GM21529 (cell line): ENCODE data around the gene RAB29.

ENCODE experiments used
- ATAC-seq: cut with Tn5 transposase; IDR thresholded peaks from one replicate; pipeline ENCODE4 v1.9.1; 2021; ENCODE audit not compliant: unreplicated experiment

The RAB29 gene, protein sequence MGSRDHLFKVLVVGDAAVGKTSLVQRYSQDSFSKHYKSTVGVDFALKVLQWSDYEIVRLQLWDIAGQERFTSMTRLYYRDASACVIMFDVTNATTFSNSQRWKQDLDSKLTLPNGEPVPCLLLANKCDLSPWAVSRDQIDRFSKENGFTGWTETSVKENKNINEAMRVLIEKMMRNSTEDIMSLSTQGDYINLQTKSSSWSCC

GRCh38 chr1:205775015-205775716 is at the start of gene RAB29:
Gene RAB29 (minus strand): TSS chr1:205775482. CDS start chr1:205774956, 526 bp downstream.
- ATAC-seq: peak; percentile 80

DNA sequence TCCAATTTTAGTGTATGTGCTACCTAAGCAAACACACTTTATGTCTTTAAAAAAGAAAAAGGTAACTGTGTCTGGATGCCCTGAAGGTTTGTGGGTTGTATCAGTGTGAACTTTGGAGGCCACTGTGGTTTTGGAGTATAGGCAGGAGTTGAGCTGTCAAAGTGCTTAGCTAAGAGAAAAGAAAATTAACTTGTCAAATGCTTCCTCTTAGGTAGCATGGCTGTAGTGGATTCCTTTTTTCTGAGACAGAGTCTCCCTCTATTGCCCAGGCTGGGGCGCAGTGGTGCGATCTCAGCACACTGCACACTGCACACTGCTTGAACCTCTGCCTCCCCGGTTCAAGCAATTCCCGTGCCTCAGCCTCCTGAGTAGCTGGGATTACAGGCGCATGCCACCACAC is 48.9 kb upstream of the RAB29 start:
- no peak for ATAC-seq

GRCh38 chr1:205823260-205823659 is 48.0 kb upstream of the RAB29 start:
- ATAC-seq: peak; percentile 53

- ATAC-seq: no peak
These were observed 47.1 kb upstream of the RAB29 start for GRCh38 chr1:205822397-205822796.

GRCh38 chr1:205817988-205818387 is 42.7 kb upstream of the RAB29 start:
- no peak for ATAC-seq

DNA sequence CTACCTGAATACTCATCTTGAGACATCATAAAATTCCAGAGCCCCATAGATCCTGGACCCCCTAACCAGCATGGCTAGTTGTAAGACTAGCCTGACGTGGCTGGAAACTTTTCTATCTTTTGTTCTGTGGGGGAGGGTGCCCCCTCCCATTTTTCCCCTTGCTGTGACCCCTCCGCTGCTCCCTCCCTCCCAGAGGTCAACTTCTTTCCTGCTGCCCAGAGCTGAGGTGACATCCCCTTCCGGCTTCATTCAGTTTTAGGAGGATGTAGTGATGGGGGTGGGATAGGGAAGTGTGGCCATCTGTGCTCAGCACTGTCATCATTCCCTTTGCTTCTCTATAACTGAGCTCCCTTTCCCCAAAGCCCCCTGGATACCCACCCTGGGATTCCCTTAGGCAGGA is 42.1 kb upstream of the RAB29 start:
- ATAC-seq: no peak

DNA sequence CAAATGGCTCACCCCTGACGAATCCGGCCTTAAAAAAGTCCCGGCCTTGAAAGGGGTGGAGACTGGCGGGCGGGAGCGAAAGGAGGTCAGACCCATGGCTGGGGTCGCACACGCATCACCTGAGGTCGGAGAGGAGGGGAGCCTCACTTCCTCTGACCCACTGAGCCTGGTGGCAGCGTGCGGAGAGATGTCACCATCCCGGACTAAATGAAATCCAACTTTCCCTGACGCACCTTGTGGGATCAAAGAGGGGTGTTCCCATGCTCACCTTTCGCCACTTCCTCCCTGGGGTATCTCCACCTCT is 38.4 kb upstream of the RAB29 start:
- ATAC-seq: no peak

- peak; percentile 91 for ATAC-seq
These were observed 37.8 kb upstream of the RAB29 start, which contains the start of gene SLC41A1 for GRCh38 chr1:205812878-205813754. Gene SLC41A1 (minus strand): TSS chr1:205813198. CDS start chr1:205810441, 2,757 bp downstream.

- ATAC-seq: peak; percentile 15
These were observed 37.1 kb upstream of the RAB29 start for GRCh38 chr1:205812271-205812877.

DNA sequence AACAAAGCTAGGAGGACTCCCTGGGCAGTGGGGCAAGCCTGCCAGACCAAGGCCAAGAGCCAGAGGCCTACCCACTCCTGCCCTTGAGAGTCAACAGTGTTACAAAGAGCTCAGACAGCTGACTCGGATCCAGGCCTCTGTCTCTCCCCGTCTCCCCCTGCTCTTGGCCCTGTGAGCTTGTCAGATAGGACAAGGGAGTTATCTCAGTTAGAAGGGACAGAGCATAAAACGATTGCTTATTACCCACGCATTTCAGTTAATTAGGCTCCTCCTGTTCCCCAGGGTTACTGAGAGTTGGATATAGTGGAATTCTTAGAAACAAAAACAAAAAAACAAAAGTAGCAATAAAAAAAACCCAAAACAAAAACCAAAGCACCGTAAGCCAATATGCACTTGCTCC is 36.4 kb upstream of the RAB29 start:
- ATAC-seq: no peak

DNA sequence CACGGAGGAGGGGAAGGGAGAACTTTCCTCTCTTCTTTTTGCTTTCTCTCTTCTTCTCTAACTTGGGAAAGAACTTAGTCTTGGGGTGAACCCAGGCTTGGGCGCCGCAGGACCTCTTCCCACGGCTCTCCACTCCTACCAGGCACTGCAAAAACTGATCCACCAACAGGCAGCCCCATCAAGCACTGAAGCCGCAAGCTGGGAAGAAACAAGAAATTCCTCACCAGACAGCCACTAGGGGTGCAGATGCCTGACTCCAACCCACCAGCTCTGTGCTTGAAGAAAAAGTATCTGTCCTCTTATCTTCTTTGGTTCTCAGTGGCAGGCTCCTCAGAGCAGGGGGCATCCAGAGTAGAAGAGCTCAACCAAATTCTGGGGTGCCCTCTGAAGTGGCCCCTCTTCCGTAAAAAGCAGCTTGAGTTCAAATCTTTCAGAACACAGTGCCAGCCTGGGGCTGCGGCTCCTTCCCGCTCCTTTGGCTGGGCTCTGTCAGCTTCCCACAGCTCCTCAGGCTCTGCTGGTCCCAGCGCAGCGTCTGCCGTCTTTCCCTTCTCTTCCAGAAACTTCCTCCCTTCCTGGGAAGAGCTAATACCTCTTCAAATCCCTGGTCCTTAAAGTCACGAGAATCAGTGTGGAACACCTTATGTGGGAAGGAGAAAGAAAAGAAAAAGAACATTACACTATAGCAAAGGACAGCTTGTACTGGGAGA is 35.3 kb upstream of the RAB29 start:
- no peak for ATAC-seq

GRCh38 chr1:205809942-205810345 is 34.7 kb upstream of the RAB29 start:
- ATAC-seq: no peak

- ATAC-seq: no peak
These were observed 34.2 kb upstream of the RAB29 start for GRCh38 chr1:205809469-205809868.

DNA sequence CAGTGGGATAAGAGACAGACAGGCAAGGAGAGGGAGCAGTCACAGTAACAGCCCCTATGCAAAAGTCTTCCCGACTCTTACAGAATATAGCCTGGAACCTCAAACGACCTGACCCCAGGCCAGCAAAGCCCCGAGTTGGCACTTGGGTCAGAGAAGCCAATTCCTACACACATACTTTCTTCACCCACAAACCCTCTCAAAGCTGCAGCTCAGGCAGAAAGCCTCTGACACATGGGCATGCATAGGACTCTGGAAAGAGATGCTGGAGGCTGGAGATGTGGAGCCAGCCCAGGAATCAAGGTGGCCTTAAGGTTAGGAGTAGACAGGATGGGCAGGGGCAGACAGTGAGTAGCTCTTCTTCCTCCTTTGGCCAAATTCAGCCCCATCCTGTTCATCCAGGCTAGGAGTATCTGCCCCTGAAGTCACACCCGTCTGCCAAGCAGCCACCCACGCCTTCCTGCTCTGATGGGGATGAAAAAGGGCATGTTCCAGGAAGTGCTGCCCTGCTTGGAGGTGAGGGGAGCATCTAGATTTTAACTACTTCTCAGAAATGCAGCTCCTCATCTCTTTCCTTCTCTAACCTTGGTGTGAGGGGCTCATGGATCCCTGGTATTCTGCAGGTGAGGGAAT is 29.9 kb upstream of the RAB29 start:
- no peak for ATAC-seq

DNA sequence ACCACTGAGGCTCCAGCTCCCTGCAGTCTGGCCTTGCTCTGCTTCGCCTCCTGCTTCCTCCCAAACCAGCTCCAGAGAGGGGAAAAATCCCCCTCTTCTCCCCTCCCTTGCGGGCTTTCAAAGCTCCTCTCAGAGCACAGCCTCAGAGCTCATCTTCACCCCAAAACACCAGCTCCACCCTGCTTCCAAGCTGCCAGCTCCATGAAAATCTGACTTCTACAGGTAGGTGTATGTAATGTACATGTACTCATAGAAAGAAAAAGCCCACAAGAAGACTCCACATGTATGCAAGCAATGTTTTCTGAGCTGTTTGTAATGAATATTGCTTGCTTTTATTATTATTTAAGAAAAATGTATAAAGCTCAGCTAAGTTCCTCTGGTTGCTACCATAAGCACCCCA is 29.3 kb upstream of the RAB29 start:
- ATAC-seq: no peak

GRCh38 chr1:205803986-205804385 is 28.7 kb upstream of the RAB29 start:
- no peak for ATAC-seq

- ATAC-seq: no peak
These were observed 26.8 kb upstream of the RAB29 start for GRCh38 chr1:205802060-205802459.

- no peak for ATAC-seq
These were observed 25.9 kb upstream of the RAB29 start for GRCh38 chr1:205800981-205801703.

DNA sequence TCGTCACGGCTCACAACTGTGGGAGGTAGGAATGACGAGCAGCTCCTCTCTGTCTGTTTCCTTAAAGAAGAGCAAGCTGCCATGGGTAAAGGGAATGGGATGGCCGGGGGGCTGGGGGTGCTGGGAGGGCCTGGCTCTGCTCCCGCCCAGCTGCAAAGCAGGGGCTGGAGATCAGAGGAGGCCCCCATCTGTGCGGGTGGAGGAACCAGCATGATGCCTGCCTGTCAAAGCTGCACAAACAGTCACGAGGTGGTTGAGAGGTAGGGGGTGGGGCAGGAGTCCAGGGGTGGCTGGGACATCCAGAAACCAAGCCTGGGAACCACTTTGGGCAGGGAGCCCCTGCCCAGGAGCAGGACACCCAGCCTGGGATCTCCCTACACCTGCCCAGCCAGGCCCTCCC is 25.1 kb upstream of the RAB29 start:
- ATAC-seq: no peak

DNA sequence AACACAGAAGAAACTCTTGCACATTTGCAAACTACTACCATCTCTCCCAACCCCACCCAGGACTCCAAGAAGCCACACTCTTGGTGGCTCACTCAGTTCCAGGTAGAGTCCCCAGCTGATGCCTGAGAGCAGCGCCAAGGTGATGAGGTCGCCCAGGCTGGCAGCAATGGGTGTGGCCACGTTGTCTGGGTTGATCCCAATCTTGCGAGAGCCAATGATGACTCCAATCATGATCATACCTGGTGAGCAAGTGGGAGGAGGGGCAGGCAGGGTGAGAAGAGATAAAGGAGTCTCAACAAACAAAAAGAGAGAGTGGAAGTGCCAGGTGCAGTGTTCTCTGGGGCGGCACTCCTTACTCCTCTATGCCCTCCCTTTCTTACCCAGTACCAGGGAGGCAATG is 23.3 kb upstream of the RAB29 start:
- no peak for ATAC-seq
